GM19397 (cell line): Measurements from ENCODE around the gene SMCO4.
A peak's percentile ranks its signal among the peaks of the same experiment; 100 is the strongest.
"Not testable (repeated sequence)": the region's sequence is repeated elsewhere in the genome, so short reads cannot be mapped to it uniquely, and the experiment has no call there.

Experiments used
- ATAC-seq: cut with Tn5 transposase; IDR thresholded peaks from one replicate; pipeline ENCODE4 v1.9.1; 2021; ENCODE audit warnings: mild to moderate bottlenecking, moderate library complexity; ENCODE audit not compliant: unreplicated experiment

SMCO4 gene, protein sequence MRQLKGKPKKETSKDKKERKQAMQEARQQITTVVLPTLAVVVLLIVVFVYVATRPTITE

DNA sequence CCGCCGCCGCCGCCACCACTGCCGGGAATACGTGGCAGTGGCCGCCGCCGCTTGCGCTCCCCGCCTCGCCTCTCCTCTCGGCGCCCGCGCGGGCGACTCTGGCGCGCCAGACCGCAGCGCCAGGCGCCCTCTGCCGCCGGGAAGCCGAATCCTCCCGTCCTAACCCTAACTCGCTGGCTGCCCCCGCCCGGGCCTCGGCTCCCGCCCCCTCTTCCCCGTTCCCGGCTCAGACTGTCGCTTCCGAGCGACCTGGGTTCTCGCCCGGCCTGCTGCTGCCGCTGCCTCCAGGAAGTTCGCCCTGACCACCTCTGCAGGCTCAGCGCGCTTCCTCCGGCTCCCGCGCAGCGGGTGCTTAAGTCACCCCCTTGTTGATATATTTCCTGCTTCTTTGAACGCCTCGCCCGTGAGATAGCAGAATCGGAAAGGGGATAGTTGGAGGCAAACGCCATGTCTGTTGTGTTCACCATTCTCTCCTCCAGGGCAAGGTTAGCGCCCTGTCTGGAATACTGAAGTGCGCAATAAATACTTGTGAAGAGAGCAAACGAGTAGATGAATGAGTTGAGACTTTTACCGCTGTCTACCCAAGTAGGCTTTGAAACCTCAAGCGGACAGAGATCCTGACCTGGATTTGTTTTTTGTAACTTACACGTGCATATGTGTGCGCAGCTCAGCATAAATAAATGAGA lies at the start of gene SMCO4:
Gene SMCO4 (minus strand): TSS at position 100 of the 686 bp plus-strand sequence. CDS start 64,202 bp downstream, outside the sequence.
- ATAC-seq: peak; percentile 89

DNA sequence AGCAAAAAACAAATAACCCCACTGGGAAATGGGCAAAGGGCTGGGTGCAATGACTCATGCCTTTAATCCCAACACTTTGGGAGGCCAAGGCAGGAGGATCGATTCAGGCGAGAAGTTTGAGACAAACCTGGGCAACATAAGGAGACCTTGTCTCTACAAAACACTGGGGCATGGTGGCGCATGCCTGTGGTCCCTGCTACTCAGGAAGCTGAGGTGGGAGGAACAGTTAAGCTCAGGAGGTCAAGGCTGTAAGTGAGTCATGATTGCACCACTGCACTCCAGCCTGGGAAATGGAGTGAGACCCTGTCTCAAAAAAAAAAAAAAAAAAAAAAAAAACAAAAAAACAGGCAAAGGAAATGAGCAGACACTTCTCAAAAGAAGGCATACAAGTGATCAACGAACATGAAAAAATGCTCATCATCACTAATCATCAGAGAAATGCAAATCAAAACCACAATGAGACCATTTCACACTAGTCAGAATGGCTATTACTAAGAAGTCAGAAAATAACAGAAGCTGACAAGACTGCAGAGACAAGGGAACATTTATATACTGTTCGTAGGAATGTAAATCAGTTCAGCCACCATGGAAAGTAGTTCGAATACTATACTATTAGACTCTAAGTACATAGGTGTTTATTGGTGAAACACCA lies 48.2 kb upstream of the SMCO4 start:
- ATAC-seq: peak; percentile 77

DNA sequence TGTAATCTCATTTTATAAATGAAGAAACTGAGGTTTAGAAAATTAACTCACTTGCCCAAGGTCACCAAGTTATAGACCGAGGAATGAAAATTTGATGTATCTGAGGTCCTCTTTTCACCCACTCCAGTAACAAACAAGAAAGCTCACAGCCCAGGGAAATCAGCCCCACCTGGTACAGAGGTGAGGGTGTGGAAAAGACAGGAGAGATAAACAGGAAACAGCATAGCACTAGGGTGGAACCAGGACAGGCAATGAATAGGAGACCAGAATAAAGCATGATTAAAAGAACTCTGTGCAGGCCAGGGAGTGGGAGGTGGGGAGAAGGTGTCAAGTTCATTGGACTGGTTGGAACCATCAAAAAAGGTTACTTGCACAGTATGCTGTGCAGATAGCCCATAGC lies 46.2 kb upstream of the SMCO4 start:
- ATAC-seq: no peak

DNA sequence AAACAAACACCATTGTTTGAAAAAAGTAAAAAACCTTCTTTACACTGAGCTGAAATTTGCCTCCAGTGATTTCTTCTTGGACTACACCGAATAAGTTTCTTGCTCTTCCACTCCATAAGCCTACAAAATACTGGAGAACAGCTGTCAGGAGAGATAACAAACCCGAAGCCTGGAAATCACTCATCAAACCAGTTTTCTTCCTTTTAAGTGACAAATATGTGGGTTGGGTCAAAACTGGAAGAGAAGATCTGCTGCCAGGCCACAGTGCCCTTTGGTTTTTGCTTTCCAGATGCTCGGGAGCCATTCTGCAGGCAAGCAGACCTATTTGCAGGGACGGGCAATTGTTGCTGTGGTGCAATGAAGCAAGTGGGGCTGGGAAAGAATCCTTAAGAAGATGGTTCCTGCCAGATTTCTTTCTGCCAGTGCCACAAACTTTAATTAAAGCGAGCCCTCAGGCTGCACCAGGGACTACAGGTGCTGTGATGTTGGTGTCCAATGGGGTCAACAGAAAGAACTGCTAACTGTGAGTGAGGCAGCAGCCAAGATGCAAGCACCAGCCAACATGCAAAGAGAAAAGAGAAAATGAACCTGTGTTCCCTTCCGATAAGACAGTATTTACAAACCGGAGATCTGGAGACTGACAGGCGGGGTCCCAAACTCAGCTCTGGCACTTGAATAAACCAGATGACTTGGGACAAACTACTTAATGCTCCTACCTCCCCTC lies 44.8 kb upstream of the SMCO4 start:
- ATAC-seq: no peak

DNA sequence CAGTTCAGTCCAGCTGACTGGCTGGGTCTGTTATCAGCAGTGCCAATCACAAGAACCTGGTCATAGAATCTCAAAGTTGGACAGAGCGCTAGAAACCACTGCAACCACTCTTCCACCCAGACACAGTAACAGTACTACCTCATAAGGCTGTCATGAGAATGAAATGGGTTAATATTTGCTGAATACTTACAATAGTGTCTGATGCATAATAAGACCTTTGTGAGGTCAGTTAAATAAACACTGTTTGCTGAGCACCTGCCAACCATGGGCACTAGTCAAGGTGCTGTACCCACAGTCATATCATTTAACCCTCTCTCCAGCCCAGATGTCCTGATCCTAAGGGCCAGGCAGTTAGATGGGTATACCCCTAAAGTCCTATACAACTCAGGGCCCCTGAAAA lies 44.2 kb upstream of the SMCO4 start:
- ATAC-seq: not testable (repeated sequence)

DNA sequence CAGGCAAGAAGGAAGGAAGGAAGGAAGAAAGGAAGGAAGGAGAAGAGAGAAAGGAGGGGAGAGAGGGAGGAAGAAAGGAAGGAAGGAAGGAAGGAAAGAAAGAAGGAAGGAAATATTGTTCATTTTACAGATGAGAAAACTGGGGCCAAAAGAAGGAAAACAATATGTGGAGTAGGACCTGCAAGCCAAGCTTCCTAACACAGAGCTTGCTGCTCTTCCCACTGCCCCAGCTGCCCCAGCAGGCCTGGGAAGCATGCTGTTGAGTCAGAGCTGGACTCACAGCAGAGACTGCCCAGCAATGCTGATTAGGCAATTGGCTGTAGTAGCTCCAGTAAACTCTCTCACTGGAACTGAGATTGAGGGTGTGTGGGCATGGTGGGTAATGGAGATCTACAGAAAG lies 42.6 kb upstream of the SMCO4 start:
- no peak for ATAC-seq

DNA sequence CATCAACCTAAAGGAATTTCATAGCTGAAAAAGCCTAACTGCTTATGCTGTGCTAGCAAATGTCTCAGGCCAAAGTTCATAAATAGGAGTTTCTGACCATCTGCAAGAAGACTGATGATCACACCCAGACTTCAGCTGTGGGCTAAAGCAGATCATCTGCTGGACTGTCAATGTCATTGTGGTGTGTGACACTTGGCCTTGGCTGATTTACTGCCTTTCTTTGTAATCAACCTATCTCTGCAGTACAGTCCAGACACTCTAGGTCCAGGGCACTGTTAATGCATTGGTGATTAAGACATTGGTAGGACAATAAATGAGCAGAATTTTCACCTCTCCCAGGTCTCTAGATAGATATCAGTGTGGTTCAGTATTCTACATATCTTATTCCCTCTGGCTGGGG lies 40.3 kb upstream of the SMCO4 start:
- ATAC-seq: no peak

DNA sequence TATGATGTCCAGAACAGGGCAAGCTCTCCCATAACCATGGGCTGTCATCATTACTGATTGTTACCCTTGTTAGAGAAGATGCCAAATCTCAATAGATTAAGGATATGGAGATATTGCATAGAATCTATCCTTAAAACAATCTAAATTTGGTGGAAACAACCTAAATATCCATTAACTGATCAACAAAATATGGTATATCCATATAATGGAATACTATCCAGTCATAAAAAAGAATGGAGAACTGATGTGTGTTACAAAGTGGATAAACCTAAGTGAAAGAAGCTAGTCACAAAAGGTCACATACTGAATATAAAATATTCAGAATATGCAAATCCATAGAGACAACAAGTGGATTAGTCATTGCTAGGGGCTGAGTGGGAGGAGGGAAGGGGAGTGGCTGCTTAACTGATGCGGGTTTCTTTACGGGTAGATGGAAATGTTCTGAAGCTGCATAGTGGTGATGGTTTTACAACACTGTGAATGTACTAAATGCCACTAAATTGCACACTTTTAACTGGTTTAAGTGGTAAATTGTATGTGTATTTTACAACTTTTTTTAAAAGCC lies 36.1 kb upstream of the SMCO4 start:
- no peak for ATAC-seq

DNA sequence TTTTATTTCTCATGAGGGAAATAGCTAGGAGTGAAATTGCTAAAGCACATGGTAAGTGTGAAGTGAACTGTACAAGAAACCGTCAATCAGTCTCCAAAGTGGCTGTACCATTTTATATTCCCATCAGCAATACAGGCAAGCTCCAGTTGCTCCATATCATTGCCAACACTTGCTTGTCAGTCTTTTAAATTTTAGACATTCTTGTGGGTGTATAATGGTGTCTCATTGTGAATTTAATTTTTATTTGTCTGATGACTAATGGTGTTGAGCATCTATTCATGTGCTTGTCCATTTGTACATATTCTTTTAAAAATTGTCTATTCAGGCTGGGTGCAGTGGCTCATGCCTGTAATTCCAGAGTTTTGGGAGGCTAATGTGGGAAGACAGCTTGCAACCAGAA lies 34.1 kb upstream of the SMCO4 start:
- no peak for ATAC-seq

DNA sequence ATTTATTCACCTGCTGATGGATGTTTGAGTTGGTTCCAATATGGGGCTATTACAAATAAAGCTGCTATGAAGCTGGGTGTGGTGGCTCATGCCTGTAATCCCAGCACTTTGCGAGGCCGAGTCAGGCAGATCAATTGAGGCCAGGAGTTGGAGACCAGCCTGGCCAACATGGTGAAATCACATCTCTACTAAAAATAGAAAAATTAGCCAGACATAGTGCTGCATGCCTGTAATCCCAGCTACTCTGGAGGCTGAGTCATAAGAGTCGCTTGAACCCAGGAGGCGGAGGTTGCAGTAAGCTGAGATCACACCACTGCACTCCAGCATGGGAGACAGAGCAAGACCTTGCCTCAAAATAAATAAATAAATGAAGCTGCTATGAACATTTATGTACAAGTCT lies 33.7 kb upstream of the SMCO4 start:
- not testable (repeated sequence) for ATAC-seq

DNA sequence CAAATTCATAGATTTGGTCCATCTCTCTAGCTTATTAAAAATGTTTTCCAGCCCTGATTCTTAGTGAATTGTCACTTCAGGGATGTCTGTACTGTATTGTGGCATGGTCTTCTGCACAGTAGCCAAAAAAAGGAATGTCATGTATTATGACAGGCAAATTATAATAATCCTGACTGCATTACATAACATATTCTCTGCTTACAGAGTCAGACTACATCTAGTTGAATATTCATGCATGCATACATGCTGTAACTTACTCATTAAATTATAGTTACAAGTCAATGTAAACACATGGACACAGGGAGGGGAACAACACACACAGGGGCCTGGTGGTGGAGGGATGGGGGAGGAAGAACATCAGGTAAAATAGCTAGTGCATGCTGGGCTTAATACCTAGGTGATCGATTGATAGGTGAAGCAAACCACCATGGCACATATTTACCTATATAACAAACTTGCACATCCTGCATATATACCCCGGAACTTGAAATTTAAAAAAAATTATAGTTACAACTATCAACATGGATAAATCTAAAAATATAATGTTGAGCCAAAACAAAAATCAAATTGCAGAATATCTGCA lies 31.5 kb upstream of the SMCO4 start:
- no peak for ATAC-seq

DNA sequence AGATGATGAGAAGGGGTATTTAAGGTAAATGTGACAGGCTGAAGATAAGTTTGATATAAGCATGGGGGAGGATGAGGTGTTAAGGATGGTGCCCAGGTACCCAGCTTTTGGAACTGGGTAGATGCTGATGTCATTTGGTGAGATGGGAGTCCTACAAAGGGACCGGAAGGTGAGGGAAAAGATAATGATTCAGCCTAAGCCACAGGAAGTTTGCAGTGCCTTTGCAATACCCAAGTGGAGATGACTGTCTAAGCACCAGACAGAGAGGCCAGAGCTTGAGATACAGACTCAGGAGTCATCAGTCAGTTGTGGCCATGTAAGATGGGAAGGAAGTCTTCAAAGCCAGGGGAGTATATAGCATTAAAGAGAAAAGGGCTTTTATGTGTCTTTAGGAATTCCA lies 30.0 kb upstream of the SMCO4 start:
- ATAC-seq: no peak

DNA sequence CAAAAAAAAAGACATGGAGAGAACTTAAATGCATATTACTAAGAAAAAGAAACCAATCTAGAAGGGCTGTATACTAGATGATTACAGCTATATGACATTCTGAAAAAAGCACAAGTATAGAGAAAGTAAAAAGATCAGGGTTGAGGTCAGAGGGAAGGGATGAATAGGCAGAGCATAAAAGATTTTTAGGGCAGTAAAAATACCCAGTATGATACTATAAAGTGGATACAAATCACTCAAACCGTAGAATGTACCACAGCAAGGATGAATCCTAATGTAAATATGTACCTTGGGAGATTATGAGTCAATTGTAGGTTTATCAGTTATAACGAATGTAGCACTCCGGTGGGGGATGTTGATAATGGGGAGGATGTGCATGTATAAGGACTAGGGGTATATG lies 29.4 kb upstream of the SMCO4 start:
- no peak for ATAC-seq

DNA sequence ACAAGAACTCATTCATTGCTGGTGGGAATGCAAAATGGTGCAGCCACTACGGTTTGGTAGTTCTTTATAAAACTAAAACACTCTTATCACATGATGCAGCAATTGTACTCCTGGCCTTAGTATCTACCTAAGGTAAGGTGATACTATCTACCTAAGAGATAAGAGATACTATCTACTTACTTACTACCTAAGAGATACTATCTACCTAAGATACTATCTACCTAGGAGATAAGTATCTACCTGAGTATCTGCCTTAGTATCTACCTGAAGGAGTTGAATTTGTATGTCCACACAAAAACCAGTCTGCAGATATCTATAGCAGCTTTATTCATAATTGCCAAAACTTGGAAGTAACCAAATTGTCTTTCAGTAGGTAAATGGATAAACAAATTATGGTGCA lies 29.0 kb upstream of the SMCO4 start:
- no peak for ATAC-seq

DNA sequence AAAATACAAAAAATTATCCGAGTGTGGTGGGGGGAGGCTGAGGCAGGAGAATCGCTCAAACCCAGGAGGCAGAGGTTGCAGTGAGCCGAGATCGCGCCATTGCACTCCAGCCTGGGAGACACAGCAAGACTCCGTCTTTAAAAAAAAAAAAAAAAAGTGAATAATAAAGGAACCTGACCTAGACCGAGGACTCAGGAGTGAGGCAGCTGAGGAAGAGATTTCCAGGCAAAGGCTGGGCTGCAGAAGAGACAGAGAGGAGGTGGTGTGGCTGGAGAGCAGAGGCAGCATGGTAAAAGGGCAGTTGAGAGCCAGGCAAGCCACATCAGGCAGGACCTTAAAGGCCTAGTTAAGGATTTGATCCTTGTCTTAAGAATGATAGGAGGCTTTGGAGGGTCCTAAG lies 28.4 kb upstream of the SMCO4 start:
- no peak for ATAC-seq

DNA sequence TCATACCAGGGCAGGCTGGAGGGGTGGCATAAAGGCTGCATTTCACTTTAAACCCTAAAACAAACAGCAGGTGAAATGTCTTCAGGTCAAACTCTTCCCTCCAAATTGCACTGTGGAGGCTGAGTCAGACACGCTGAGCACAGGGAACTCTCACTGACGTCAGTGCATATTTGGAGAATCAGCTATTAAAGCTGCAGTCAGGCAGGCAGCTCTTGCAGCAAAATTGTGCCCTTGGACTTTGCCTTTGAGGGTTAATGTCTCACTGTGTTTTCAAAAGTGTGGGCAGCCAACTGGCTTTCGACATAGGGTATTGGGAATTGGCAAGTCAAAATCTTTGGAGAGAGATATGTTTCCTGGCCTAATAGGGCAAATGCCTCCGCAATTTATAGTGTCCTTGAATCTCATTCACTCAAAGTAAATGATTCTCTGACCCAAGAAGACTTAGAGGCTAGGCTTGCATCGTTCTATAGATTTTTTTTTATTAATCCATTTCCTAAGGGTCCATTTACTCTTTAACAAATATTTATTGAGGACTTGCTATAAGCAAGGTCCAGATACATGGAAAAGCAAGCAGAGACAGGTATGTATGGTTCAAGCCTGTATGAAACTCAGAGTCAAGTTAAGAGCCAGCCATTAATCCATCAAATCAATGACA lies 27.7 kb upstream of the SMCO4 start:
- no peak for ATAC-seq

DNA sequence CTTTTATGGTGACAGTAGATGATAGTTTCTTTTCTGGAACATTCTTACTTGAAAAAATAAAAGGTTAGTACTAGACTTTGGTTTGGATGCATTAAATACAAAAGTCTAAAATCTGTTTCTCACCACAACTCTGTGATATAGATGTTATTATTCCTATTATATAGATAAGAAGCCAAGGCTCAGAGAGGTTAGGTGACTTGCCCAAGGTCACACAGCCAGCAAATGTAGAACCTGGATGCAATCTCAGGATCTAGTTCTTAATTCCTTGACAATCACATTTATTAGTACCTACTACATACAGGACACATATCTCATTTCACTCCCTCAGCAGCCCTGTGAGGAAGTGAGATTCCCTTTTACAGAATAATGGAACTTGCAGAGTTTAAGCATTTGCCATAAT lies 26.3 kb upstream of the SMCO4 start:
- ATAC-seq: no peak

DNA sequence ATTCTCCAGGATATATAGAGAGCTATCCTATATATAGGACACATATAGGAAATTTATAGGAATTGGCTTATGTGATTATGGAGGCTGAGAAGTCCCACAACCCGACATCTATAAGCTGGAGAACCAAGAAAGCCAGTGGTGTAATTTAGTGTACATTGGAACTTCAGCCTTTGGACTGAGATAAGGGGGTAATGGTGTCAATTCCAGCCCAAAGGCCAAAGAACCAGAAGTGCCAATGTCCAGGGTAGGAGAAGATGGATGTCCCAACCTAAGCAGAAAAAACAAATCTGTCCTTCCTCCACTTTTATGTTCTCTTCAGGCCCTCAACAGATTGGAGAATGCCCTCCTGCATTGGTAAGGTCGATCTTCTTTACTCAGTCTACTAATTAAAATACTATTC lies 25.5 kb upstream of the SMCO4 start:
- no peak for ATAC-seq

DNA sequence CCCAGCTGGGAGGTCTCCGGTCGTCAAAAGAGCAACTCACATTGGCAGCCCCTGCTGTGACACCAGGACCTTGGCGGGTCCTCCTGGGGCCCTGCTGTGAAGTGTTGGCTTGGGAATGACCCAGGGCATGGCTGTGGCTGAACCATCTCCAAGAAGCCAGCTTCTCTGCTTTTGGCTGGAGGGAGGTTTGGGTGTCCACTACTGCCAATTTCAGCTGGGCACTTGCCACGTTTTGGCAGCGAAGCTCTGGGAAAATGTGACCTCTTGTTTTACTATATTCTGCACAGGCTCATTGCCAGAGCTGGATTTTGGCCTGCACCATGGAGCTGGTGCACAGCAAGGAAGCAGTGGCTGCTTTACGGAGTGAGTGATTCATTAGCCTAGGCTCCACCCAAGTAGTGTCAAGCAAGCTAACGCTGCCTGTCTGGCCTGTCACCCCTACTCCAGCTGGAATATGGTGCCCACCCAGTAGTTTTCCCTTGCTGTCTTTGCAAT lies 24.3 kb upstream of the SMCO4 start:
- no peak for ATAC-seq

DNA sequence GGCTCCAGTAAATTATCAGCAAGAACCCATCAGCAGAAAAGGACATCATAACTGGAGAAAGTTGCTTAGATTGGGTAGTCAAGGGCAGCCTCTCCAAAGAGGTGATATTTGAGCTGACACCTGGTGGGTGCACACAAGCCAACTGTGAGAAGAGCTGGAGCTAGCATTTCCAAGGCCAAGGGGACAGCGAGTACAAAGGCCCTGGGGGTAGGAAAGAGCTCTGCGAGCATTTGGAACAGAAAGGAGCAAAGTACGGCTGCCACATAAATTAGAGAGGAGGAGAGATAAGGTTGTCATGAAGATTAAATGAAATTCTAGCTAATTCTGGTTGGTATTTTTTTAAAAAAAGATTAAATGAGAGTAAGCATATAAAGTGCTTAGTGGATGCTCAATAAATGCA lies 21.7 kb upstream of the SMCO4 start:
- no peak for ATAC-seq

DNA sequence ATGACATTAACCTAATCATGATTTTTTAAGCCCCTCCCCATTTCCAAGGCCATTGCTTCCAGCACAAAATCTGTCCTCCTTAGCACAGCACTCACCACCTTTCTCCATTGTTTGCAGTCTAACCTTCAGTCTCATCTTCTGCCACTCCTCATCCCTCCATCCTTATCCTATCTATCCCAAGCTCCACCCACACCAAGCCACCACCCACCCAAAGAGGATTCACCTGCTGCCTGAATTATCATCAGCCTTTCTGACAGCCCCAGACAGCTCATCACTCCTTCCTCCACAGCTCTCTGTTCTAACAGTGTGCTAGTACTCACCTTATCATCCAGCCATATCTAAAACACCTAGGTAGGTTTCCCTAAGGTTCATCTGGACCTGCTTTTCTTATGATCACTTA lies 20.7 kb upstream of the SMCO4 start:
- no peak for ATAC-seq
